Measurements from ENCODE around the gene CBL.
A peak's percentile ranks its signal among the peaks of the same experiment; 100 is the strongest.
"Not testable (repeated sequence)": the region's sequence is repeated elsewhere in the genome, so short reads cannot be mapped to it uniquely, and the experiment has no call there.

CBL gene

DNA sequence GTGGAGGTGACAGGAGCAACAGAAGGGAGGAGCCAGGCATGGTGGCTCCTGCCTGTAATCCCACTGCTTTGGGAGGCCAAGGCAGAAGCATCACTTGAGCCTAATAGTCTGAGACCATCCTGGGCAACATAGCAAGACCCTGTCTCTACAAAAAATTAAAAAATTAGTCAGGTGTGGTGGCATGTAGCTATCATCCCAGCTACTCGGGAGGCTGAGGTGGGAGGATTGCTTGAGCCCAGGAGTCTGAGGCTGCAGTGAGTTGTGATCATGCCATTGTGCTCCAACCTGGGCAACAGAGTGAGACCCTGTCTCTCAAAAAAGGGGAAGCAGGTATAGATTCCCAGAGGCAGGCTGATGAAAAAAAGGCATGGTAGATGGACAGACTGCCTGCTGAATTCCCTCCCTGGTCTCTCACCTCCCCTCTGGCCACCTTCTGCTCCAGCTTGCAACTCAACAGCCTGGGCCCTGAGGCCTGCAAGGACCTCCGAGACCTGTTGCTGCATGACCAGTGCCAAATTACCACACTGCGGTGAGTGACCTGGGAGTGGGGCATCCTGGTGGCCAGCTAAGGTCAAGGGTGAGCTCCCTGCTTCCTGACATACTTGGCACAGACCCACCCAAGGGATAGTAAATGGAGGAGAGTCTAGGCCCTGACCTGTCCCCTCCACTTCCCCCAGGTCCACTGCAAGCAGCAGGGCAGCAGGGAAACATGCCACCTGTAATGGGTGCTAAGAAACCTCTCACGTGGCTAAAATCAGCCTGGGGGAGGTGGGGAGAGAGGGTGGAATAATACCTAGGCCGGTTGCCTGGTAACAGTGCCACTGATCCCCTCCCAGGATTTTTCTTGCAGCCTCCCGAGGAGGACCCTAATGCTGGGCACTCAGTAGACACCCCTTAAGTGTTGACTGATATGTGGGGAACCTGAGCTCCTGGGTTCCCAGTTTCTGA lies 25.1 kb upstream of the CBL start:
- no peak overlapping the region for H3K4me3 ChIP-seq (ENCODE audit: low read depth, low read length)
- peaks cover 0 to 46% of the 10 kb centered on the region in 2 experiments; a peak in 2 of 3 replicates for H3K36me3 ChIP-seq (ENCODE audit: control insufficient read depth in 2 of 2, insufficient read depth in 1 of 2, low read length in 2 of 2)
- CTCF ChIA-PET: interaction anchor here (0.6 to 1.9 kb wide), 3 partner anchors 16 to 25 kb away, joined by 4 to 8 read pairs (median 4); partner anchors contain the start of gene CBL
- no peak overlapping the region for H3K27ac ChIP-seq (ENCODE audit: extremely low read depth, low read depth, low read length)
- no peaks in the 10 kb centered on the region for H3K4me1 ChIP-seq (ENCODE audit: control insufficient read depth, insufficient read depth, low read length)
- H3K9me3 ChIP-seq (ENCODE audit: control insufficient read depth, insufficient read depth, low read depth, low read length): no peaks in the 10 kb centered on the region
- TF ChIP-seq SCRT1 (tag by site-specific recombination; IDR thresholded peaks at IDR 0.05; ENCODE audit: borderline replicate concordance): 0 out of 2 replicates have a peak, but pooled peaks have one; percentile 38
- TF ChIP-seq ZNF211 (tag by site-specific recombination; IDR thresholded peaks at IDR 0.05; ENCODE audit: low read depth): no peak
- TF ChIP-seq SCRT2 (tag by site-specific recombination; IDR thresholded peaks at IDR 0.05): peak; percentile 65; the same call in 1 of the 2 replicates
- peak; percentile 71 for TF ChIP-seq ZNF121 (tag by site-specific recombination; IDR thresholded peaks at IDR 0.05)
- POLR2A ChIA-PET: interaction anchor here (0.7 to 1.6 kb wide), 4 partner anchors 12 to 103 kb away, joined by 5 to 6 read pairs (median 5); partner anchors contain the start of gene NLRX1

DNA sequence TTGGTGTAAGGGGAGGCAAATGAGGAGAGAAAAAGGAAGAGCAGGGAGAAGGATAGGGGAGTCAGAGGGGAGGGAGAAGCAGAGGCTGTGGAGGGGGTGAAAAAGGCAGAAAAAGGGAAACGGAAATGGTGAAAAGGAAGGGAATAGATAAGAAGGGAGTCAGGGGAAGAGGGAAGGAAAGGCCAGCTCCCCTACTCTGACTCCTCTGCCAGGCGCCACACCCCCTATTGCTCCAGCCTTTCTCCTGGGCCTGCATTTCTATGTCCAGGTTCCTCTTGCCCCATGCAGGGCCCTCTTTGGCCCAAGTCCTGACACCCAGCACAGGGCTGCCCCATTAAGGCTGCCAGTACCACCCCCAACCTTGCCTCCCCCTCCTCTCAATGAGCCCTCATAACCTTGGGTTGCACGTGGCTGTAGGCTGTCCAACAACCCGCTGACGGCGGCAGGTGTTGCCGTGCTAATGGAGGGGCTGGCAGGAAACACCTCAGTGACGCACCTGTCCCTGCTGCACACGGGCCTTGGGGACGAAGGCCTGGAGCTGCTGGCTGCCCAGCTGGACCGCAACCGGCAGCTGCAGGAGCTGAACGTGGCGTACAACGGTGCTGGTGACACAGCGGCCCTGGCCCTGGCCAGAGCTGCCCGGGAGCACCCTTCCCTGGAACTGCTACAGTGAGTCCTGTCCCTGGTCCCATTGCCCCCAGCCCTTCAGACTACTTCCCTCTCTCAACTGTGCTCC lies 24.3 kb upstream of the CBL start:
- no peaks in the 10 kb centered on the region for H3K4me1 ChIP-seq (ENCODE audit: control insufficient read depth, insufficient read depth, low read length)
- peaks cover 0 to 43% of the 10 kb centered on the region in 2 experiments; a peak in 2 of 3 replicates for H3K36me3 ChIP-seq (ENCODE audit: control insufficient read depth in 2 of 2, insufficient read depth in 1 of 2, low read length in 2 of 2)
- H3K9me3 ChIP-seq (ENCODE audit: control insufficient read depth, insufficient read depth, low read depth, low read length): no peaks in the 10 kb centered on the region
- TF ChIP-seq ZNF354C (tag by site-specific recombination; IDR thresholded peaks at IDR 0.05; ENCODE audit: borderline replicate concordance, low read depth): no peak
- TF ChIP-seq HOXA7 (CRISPR knock-in tag; IDR thresholded peaks at IDR 0.05; ENCODE audit: borderline replicate concordance): no peak
- 0 out of 2 replicates have a peak, but pooled peaks have one; percentile 21 for TF ChIP-seq KLF9 (tag by site-specific recombination; IDR thresholded peaks at IDR 0.05; ENCODE audit: low read depth)
- TF ChIP-seq HOXC10 (CRISPR knock-in tag; IDR thresholded peaks at IDR 0.05): no peak
- no peak for TF ChIP-seq ZFP69B (tag by site-specific recombination; IDR thresholded peaks at IDR 0.05)
- TF ChIP-seq ZNF341 (tag by site-specific recombination; IDR thresholded peaks at IDR 0.05; ENCODE audit: low read depth): 0 out of 2 replicates have a peak, but pooled peaks have one; percentile 15
- POLR2A ChIA-PET: interaction anchor here (1.4 kb wide), 1 partner anchor 12 kb away, joined by 5 read pairs; no protein-coding TSS in a partner anchor
- CTCF ChIA-PET: no interaction called here
- no peak overlapping the region for H3K4me3 ChIP-seq (ENCODE audit: low read depth, low read length)
- H3K27ac ChIP-seq (ENCODE audit: extremely low read depth, low read depth, low read length): no peak overlapping the region

DNA sequence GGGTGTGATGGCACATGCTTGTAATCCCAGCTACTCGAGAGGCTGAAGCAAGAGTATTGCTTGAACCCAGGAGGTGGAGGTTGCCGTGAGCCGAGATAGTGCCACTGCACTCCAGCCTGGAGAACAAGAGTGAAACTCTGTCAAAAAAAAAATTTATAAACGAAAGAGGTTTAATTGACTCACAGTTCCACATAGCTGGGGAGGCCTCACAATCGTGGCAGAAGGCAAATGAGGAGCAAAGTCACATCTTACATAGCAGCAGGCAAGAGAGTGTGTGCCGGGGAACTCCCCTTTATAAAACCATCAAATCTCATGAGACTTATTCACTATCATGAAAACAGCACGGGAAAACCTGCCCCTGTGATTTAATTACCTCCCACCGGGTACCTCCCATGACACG lies 21.7 kb upstream of the CBL start:
- not testable (repeated sequence) for H3K27ac ChIP-seq (ENCODE audit: extremely low read depth, low read depth, low read length); H3K9me3 ChIP-seq (ENCODE audit: control insufficient read depth, insufficient read depth, low read depth, low read length); H3K4me3 ChIP-seq (ENCODE audit: low read depth, low read length); H3K4me1 ChIP-seq (ENCODE audit: control insufficient read depth, insufficient read depth, low read length)
- CTCF ChIA-PET: interaction anchor here (1.9 kb wide), 1 partner anchor 12 kb away, joined by 6 read pairs; no protein-coding TSS in a partner anchor
- POLR2A ChIA-PET: interaction anchor here (0.6 kb wide), 1 partner anchor 14 kb away, joined by 3 read pairs; no protein-coding TSS in a partner anchor
- H3K36me3 ChIP-seq (ENCODE audit: control insufficient read depth in 2 of 2, insufficient read depth in 1 of 2, low read length in 2 of 2): peaks cover 0 to 32% of the 10 kb centered on the region in 2 experiments; a peak in 2 of 3 replicates

DNA sequence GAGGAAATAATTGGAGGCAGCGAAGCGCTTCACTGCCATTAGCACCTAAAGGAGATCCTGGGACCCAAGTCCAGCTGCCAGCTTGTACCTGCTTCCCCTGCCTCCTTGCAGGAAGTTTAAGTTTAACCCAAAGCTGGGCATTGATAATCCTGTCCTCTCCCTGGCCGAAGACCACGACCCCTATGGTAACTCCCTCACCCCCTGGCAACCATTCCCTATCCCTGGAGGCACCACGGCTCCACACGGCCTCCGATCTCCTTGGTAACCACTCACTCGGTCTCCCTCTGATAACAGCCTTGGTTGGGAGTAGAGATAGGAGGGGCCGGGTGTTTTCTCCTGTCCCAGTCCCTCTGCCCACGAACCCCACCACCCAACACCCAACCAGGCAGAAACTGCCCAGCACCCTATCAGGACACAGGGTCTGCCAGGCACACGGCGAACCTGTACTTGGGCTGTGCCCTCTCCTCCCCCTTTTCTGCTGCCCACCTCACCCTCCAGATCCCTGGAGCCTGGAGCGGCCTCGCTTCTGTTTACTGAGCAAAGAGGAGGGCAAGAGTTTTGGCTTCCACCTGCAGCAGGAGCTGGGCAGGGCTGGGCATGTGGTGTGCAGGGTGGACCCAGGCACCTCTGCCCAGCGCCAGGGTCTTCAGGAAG lies 20.0 kb upstream of the CBL start:
- Histone ChIP-seq H3K9me3 (ENCODE audit: control insufficient read depth, insufficient read depth, low read depth, low read length) (no peaks in the 10 kb centered on the region), H3K4me3 (ENCODE audit: low read depth, low read length) (no peak overlapping the region), H3K36me3 (ENCODE audit: control insufficient read depth in 2 of 2, insufficient read depth in 1 of 2, low read length in 2 of 2) (peaks cover 0 to 19% of the 10 kb centered on the region in 2 experiments; a peak in 2 of 3 replicates), H3K27ac (ENCODE audit: extremely low read depth, low read depth, low read length) (no peak overlapping the region), H3K4me1 (ENCODE audit: control insufficient read depth, insufficient read depth, low read length) (no peaks in the 10 kb centered on the region)
- CTCF ChIA-PET: interaction anchor here (1.9 kb wide), 1 partner anchor 10 kb away, joined by 6 read pairs; no protein-coding TSS in a partner anchor
- POLR2A ChIA-PET: interaction anchor here (0.7 kb wide), 2 partner anchors 55 to 131 kb away, joined by 4 read pairs; partner anchors contain the start of gene MCAM
- peak; percentile 25; the same call in 1 of the 2 replicates for TF ChIP-seq ZNF341 (tag by site-specific recombination; IDR thresholded peaks at IDR 0.05; ENCODE audit: low read depth)
- no peak for TF ChIP-seq ZNF121 (tag by site-specific recombination; IDR thresholded peaks at IDR 0.05)
- 0 out of 2 replicates have a peak, but pooled peaks have one; percentile 34 for TF ChIP-seq ZBTB48 (tag by site-specific recombination; IDR thresholded peaks at IDR 0.05)
- no peak for TF ChIP-seq ZNF585B (tag by site-specific recombination; IDR thresholded peaks at IDR 0.05)
